HepG2 (cell line): ENCODE data around the gene SP3.

ENCODE experiments used
- ATF2 ChIP-seq: sonication (generic); formaldehyde crosslinking; IDR thresholded peaks from 2 replicates; pipeline ENCODE4 v1.4.0; 2020; ENCODE audit warnings: missing genetic modification reagents
- DR1 ChIP-seq: sonication (generic); formaldehyde crosslinking; IDR thresholded peaks from 2 replicates; pipeline ENCODE4 v1.8.0; 2021; ENCODE audit warnings: mild to moderate bottlenecking, missing genetic modification reagents, inconsistent platforms
- E2F1 ChIP-seq: sonication (generic); formaldehyde crosslinking; IDR thresholded peaks from 2 replicates; pipeline ENCODE4 v1.5.0; 2020; ENCODE audit warnings: missing genetic modification reagents
- GMEB2 ChIP-seq: IDR thresholded peaks from 2 replicates; pipeline ENCODE4 v1.6.1; 2016; ENCODE audit warnings: missing biosample characterization, missing genetic modification reagents, low read depth
- TAF1 ChIP-seq: sonication (generic); formaldehyde crosslinking; IDR thresholded peaks from 2 replicates; pipeline ENCODE4 v1.4.0; 2020; ENCODE audit warnings: missing genetic modification reagents

DNA sequence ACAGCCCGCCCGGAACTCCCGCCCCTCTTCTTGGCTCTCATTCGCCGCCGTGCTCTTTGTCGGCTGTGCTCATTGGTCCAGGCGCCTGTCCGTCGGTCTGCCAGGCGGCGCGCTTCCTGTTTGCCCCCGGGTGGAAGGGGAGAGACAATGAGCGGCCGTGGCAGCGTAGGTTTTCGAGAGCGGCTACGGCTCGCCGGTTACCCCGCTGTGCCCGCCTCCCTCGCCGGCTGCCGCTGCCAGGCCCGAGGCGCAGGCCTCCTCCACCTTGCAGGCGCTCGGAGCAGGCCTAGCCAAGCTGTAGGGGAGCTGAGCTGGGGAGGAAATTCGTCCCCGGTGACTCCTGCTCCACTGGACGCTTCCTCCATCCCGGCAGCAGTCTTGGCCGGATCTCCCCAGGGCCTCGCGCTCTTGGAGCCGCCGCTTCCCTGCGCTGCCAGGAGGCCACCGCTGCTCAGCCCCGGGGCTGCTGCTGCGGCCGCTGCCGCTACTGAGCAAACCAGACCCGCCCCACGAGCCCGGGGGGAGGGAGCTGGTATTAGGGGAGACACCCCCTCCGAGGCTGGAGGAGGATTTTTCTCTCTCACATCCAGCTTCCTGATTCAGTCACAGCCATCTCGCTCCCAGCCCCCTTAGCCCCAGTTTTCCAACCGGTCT is at the start of gene SP3:
- TF ChIP-seq ATF2 (CRISPR knock-in tag) (peak; percentile 38; the same call in 1 of the 2 replicates), E2F1 (CRISPR knock-in tag) (peak; percentile 38; the same call in 1 of the 2 replicates), TAF1 (CRISPR knock-in tag) (peak; percentile 97), DR1 (CRISPR knock-in tag) (peak; percentile 83), GMEB2 (no peak)
